ENCODE measurements around the gene CHAD. TPM values are rescaled to one million over a fixed set of nuclear protein-coding genes. Genes with fewer than 3 reads are reported as not detected.

Gene CHAD
- total and polyA plus RNA-seq, 8 donors: 0.45 to 12.0 (median 4.9) TPM; not detected in 1

GRCh38 chr17:50458270-50458669 is 10.4 kb downstream of the CHAD start:
- TF ChIP-seq POLR2AphosphoS5 (IDR thresholded peaks at IDR 0.05) (no peak), EP300 (IDR thresholded peaks at IDR 0.05) (no peak), POLR2A (IDR thresholded peaks at IDR 0.05) (no peak)
- TF ChIP-seq, protein P1, sequence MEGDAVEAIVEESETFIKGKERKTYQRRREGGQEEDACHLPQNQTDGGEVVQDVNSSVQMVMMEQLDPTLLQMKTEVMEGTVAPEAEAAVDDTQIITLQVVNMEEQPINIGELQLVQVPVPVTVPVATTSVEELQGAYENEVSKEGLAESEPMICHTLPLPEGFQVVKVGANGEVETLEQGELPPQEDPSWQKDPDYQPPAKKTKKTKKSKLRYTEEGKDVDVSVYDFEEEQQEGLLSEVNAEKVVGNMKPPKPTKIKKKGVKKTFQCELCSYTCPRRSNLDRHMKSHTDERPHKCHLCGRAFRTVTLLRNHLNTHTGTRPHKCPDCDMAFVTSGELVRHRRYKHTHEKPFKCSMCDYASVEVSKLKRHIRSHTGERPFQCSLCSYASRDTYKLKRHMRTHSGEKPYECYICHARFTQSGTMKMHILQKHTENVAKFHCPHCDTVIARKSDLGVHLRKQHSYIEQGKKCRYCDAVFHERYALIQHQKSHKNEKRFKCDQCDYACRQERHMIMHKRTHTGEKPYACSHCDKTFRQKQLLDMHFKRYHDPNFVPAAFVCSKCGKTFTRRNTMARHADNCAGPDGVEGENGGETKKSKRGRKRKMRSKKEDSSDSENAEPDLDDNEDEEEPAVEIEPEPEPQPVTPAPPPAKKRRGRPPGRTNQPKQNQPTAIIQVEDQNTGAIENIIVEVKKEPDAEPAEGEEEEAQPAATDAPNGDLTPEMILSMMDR (IDR thresholded peaks at IDR 0.05): no peak
- H3K36me3 ChIP-seq: peaks cover 0 to 35% (median 28%) of the 10 kb centered on the region in 4 donors
- WGBS, 5 donors: 52 to 78% (median 62%) methylated on average over 3 of the region's 3 CpGs
- no peak overlapping the region for H3K27ac ChIP-seq
- no peaks in the 10 kb centered on the region for H3K4me1 ChIP-seq
- no peaks in the 10 kb centered on the region for H3K27me3 ChIP-seq
- intact Hi-C loops (cut with DNase I; ENCODE audit: low total_unique reads): no loop called here
- no peak overlapping the region for H3K4me3 ChIP-seq
- H3K9me3 ChIP-seq: no peaks in the 10 kb centered on the region
- DNase-seq: no peak

DNA sequence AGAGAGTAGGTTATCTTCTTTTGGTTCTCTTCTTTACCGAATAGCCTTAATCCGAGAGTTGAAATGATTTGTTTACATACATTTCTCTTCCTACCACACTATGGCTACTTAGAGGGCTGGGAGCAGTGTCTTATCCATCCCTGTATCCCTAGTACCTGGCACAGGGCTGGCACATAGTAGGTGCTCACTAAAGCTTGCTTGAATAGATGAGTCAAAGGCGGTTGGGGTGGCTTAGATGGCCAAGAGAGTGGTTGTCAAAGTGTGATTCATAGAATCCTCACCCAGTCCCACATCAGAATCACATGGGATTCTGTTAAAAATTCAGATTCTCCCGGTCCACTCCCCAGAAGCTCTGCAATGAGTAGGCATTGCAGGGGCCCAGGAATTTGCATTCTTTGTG is 11.1 kb downstream of the CHAD start:
- DNase-seq: no peak
- Histone ChIP-seq H3K4me1 (peaks cover 0 to 5% (median 0%) of the 10 kb centered on the region in 4 donors), H3K4me3 (no peak overlapping the region), H3K9me3 (no peaks in the 10 kb centered on the region), H3K36me3 (peaks cover 0 to 29% (median 21%) of the 10 kb centered on the region in 4 donors), H3K27me3 (no peaks in the 10 kb centered on the region), H3K27ac (no peak overlapping the region)
- TF ChIP-seq EP300 (IDR thresholded peaks at IDR 0.05): no peak
- TF ChIP-seq, protein P1 (IDR thresholded peaks at IDR 0.05): no peak
- intact Hi-C loops (cut with DNase I; ENCODE audit: low total_unique reads): no loop called here
- 86 to 99% (median 96%) methylated on average over 4 of the region's 4 CpGs for WGBS, 5 donors

DNA sequence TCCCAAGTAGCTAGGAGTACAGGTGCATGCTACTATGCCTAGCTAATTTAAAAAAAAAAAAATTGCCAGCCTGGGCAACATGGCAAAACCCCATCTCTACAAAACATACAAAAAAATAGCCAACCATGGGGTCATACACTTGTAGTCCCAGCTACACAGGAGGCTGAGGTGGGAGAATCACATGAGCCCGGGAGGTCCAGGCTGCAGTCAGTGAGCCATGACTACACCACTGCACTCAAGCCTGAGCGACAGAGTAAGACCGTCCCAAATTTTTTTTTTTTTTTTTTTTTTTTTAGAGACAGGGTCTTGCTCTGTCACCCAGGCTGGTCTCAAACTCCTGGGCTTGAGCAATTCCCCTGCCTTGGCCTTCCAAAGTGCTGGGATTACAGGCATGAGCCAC is 14.8 kb downstream of the CHAD start:
- WGBS, 5 donors: 90 to 97% (median 94%) methylated on average over 3 of the region's 3 CpGs
- no peak overlapping the region for H3K4me3 ChIP-seq
- TF ChIP-seq POLR2A (IDR thresholded peaks at IDR 0.05): no peak
- TF ChIP-seq EP300 (IDR thresholded peaks at IDR 0.05): no peak
- TF ChIP-seq, protein P1 (IDR thresholded peaks at IDR 0.05): no peak
- no peak for TF ChIP-seq POLR2AphosphoS5 (IDR thresholded peaks at IDR 0.05)
- H3K4me1 ChIP-seq: peaks cover 2 to 14% (median 8%) of the 10 kb centered on the region in 4 donors
- no peaks in the 10 kb centered on the region for H3K27me3 ChIP-seq
- no peak for DNase-seq
- peaks cover 0 to 12% (median 6%) of the 10 kb centered on the region in 4 donors for H3K36me3 ChIP-seq
- H3K9me3 ChIP-seq: no peaks in the 10 kb centered on the region
- intact Hi-C loops (cut with DNase I; ENCODE audit: low total_unique reads): no loop called here
- no peak overlapping the region for H3K27ac ChIP-seq

DNA sequence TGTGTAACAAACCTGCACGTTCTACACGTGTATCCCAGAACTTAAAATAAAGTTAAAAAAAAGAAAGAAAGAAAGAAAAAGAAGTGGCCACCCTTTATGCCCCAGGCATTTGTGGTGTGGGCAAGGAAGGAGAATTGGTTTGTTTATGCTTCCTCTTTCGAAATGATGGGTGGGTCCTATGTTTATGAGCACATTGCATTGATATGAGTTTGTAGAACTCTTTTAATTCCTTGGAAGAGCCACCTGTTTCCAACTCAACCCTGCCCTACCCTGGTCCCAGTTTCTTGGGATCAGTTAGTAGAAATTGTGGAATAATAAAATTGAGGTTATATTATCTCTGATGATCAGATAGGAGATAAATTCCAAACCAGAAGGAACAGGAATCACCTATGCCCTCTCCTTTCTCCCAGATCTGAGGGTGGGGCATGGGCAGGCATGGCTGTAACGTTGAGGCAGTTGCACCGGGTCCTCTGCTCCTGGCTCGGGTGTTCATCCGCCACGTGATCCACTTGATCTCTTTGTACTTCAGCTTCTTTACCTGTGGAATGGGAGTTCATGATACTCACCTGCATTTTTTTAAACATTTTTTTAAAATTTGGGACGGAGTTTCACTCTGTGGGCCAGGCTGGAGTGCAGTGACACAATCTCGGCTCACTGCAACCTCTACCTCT is 15.9 kb downstream of the CHAD start:
- no peaks in the 10 kb centered on the region for H3K9me3 ChIP-seq
- peaks cover 0 to 12% (median 6%) of the 10 kb centered on the region in 4 donors for H3K36me3 ChIP-seq
- peaks cover 12 to 19% (median 13%) of the 10 kb centered on the region in 4 donors for H3K4me1 ChIP-seq
- H3K27ac ChIP-seq: peak overlapping the region in 1 of 5 donors; percentile 30
- no peak for DNase-seq
- no peak for TF ChIP-seq POLR2AphosphoS5 (IDR thresholded peaks at IDR 0.05)
- TF ChIP-seq, protein P1 (IDR thresholded peaks at IDR 0.05): no peak
- intact Hi-C loops (cut with DNase I; ENCODE audit: low total_unique reads): no loop called here
- no peak overlapping the region for H3K4me3 ChIP-seq
- WGBS, 5 donors: 75 to 80% (median 78%) methylated on average over 10 of the region's 10 CpGs
- no peaks in the 10 kb centered on the region for H3K27me3 ChIP-seq
